ENCODE measurements around the gene SEMA4C. TPM values are rescaled to one million over a fixed set of nuclear protein-coding genes. Genes with fewer than 3 reads are reported as not detected.
A peak's percentile ranks its signal among the peaks of the same experiment; 100 is the strongest.

SEMA4C gene
- total RNA-seq, 4 donors from 2014 or later: 58.7 to 66.6 (median 62.8) TPM

GRCh38 chr2:96876269-96877041 is 6.6 kb upstream of the SEMA4C start:
- no peak overlapping the region for H3K27ac ChIP-seq
- H3K4me3 ChIP-seq: no peak overlapping the region
- peaks cover 0 to 36% (median 17%) of the 10 kb centered on the region in 3 donors for H3K4me1 ChIP-seq
- TF ChIP-seq CTCF (IDR thresholded peaks at IDR 0.05): no peak
- TF ChIP-seq POLR2AphosphoS5 (IDR thresholded peaks at IDR 0.05): no peak
- no peak for TF ChIP-seq EP300 (IDR thresholded peaks at IDR 0.05)
- no peak for TF ChIP-seq POLR2A (IDR thresholded peaks at IDR 0.05)
- H3K27me3 ChIP-seq: no peaks in the 10 kb centered on the region
- no peaks in the 10 kb centered on the region for H3K36me3 ChIP-seq
- H3K9me3 ChIP-seq: no peaks in the 10 kb centered on the region
- ATAC-seq: no peak
- WGBS, 2 donors (ENCODE audit: low coverage in 1 of 2): 50 to 83% methylated on average over 1 of the region's 16 CpGs

GRCh38 chr2:96875498-96876268 is 5.8 kb upstream of the SEMA4C start:
- Histone ChIP-seq H3K4me1 (peaks cover 0 to 44% (median 17%) of the 10 kb centered on the region in 3 donors), H3K9me3 (no peaks in the 10 kb centered on the region), H3K27ac (no peak overlapping the region), H3K4me3 (no peak overlapping the region), H3K36me3 (no peaks in the 10 kb centered on the region), H3K27me3 (no peaks in the 10 kb centered on the region)
- WGBS, 2 donors (ENCODE audit: low coverage in 1 of 2): 65% methylated on average over 5 of the region's 14 CpGs; no CpG with 5 or more reads in 1 of the 2 donors
- no peak for ATAC-seq
- TF ChIP-seq EP300 (IDR thresholded peaks at IDR 0.05): no peak
- TF ChIP-seq POLR2AphosphoS5 (IDR thresholded peaks at IDR 0.05): no peak
- no peak for TF ChIP-seq CTCF (IDR thresholded peaks at IDR 0.05)
- no peak for TF ChIP-seq POLR2A (IDR thresholded peaks at IDR 0.05)

GRCh38 chr2:96874198-96874831 is 4.4 kb upstream of the SEMA4C start:
- Histone ChIP-seq H3K4me1 (peaks cover 0 to 48% (median 17%) of the 10 kb centered on the region in 3 donors), H3K9me3 (no peaks in the 10 kb centered on the region), H3K4me3 (no peak overlapping the region), H3K27me3 (no peaks in the 10 kb centered on the region), H3K27ac (peak overlapping the region in 3 of 4 donors; percentile 56 to 66 (median 58)), H3K36me3 (no peaks in the 10 kb centered on the region)
- no peak for ATAC-seq
- TF ChIP-seq POLR2A (IDR thresholded peaks at IDR 0.05) (no peak), CTCF (IDR thresholded peaks at IDR 0.05) (no peak), POLR2AphosphoS5 (IDR thresholded peaks at IDR 0.05) (no peak), EP300 (IDR thresholded peaks at IDR 0.05) (no peak)
- WGBS, 2 donors (ENCODE audit: low coverage in 1 of 2): 43 to 63% methylated on average over 4 to 7 of the region's 18 CpGs

GRCh38 chr2:96873651-96874096 is 3.8 kb upstream of the SEMA4C start:
- Histone ChIP-seq H3K9me3 (no peaks in the 10 kb centered on the region), H3K4me1 (peaks cover 0 to 48% (median 17%) of the 10 kb centered on the region in 3 donors), H3K4me3 (no peak overlapping the region), H3K27ac (peak overlapping the region in 3 of 4 donors; percentile 56 to 66 (median 58)), H3K27me3 (no peaks in the 10 kb centered on the region), H3K36me3 (no peaks in the 10 kb centered on the region)
- peak; percentile 6 for ATAC-seq
- TF ChIP-seq POLR2A (IDR thresholded peaks at IDR 0.05) (no peak), CTCF (IDR thresholded peaks at IDR 0.05) (no peak), EP300 (IDR thresholded peaks at IDR 0.05) (no peak), POLR2AphosphoS5 (IDR thresholded peaks at IDR 0.05) (no peak)
- WGBS, 2 donors (ENCODE audit: low coverage in 1 of 2): 69% methylated on average over 7 of the region's 8 CpGs; no CpG with 5 or more reads in 1 of the 2 donors

Data from gastroesophageal sphincter (tissue), 4 donors.